Adrenal gland (tissue), 5 donors: ENCODE data around the gene AGPAT4.

ENCODE experiments used
- POLR2A ChIP-seq, 2 donors: fragments of 450-650 bp; IDR thresholded peaks; one replicate each; pipeline ENCODE4 v1.6.1; 2017; ENCODE audit warnings: antibody characterized with exemption in 2 of 2, mild to moderate bottlenecking in 2 of 2, moderate library complexity in 1 of 2
- TF ChIP-seq, protein P1 (sequence below), 6 experiments: fragments of 450-650 bp in 4 of 6; fragments of 200-600 bp in 2 of 6; sonication (generic) in 1 of 6; IDR thresholded peaks; 1 replicate in 5 of 6; 2 replicates in 1 of 6; pipeline versions ENCODE4 v1.5.1 to v1.8.0; 2016 to 2021; ENCODE audit warnings: antibody characterized with exemption in 6 of 6, mild to moderate bottlenecking in 2 of 6, moderate library complexity in 1 of 6
- donor health status: DM: no; HTN: no; CAD: no.

- no peak for TF ChIP-seq POLR2A (IDR thresholded peaks at IDR 0.05)
- TF ChIP-seq, protein P1, sequence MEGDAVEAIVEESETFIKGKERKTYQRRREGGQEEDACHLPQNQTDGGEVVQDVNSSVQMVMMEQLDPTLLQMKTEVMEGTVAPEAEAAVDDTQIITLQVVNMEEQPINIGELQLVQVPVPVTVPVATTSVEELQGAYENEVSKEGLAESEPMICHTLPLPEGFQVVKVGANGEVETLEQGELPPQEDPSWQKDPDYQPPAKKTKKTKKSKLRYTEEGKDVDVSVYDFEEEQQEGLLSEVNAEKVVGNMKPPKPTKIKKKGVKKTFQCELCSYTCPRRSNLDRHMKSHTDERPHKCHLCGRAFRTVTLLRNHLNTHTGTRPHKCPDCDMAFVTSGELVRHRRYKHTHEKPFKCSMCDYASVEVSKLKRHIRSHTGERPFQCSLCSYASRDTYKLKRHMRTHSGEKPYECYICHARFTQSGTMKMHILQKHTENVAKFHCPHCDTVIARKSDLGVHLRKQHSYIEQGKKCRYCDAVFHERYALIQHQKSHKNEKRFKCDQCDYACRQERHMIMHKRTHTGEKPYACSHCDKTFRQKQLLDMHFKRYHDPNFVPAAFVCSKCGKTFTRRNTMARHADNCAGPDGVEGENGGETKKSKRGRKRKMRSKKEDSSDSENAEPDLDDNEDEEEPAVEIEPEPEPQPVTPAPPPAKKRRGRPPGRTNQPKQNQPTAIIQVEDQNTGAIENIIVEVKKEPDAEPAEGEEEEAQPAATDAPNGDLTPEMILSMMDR (IDR thresholded peaks at IDR 0.05), result no peak
Measured at GRCh38 chr6:161238500-161238899, 35.4 kb downstream of the AGPAT4 start.
